GM19351 (cell line): ENCODE data around the gene PLEKHG4.
A peak's percentile ranks its signal among the peaks of the same experiment; 100 is the strongest.

Experiments
- ATAC-seq: cut with Tn5 transposase; IDR thresholded peaks from one replicate; pipeline ENCODE4 v1.9.1; 2021; ENCODE audit warnings: mild to moderate bottlenecking, moderate library complexity; ENCODE audit not compliant: unreplicated experiment

Gene PLEKHG4

GRCh38 chr16:67244387-67245185 is 34.7 kb upstream of the PLEKHG4 start:
- peak; percentile 53 for ATAC-seq

- ATAC-seq = no peak
These were observed 34.1 kb upstream of the PLEKHG4 start for GRCh38 chr16:67245186-67245585.

DNA sequence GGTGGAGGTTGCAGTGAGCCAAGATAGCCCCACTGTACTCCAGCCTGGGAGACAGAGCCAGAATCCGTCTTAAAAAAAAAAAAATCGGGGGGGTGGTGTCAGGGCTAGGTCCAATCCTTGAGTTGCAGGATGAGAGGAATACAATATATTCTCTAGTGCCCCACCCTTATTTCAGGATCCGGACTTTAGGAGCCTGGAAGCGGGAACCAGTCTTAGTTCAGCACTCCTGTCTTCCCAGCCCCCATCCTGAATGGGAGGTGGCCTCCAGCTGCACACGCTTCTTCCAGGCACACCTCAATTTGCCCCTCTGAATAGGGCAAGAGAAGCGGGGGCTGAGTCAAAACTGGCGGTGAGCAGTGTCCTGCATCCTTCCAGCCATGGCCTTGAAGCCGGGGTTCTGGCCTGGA is 33.7 kb upstream of the PLEKHG4 start:
- no peak for ATAC-seq

- ATAC-seq = peak; percentile 26
These were observed 33.1 kb upstream of the PLEKHG4 start for GRCh38 chr16:67246081-67246755.

GRCh38 chr16:67246756-67247191 is 32.6 kb upstream of the PLEKHG4 start:
- peak; percentile 13 for ATAC-seq

DNA sequence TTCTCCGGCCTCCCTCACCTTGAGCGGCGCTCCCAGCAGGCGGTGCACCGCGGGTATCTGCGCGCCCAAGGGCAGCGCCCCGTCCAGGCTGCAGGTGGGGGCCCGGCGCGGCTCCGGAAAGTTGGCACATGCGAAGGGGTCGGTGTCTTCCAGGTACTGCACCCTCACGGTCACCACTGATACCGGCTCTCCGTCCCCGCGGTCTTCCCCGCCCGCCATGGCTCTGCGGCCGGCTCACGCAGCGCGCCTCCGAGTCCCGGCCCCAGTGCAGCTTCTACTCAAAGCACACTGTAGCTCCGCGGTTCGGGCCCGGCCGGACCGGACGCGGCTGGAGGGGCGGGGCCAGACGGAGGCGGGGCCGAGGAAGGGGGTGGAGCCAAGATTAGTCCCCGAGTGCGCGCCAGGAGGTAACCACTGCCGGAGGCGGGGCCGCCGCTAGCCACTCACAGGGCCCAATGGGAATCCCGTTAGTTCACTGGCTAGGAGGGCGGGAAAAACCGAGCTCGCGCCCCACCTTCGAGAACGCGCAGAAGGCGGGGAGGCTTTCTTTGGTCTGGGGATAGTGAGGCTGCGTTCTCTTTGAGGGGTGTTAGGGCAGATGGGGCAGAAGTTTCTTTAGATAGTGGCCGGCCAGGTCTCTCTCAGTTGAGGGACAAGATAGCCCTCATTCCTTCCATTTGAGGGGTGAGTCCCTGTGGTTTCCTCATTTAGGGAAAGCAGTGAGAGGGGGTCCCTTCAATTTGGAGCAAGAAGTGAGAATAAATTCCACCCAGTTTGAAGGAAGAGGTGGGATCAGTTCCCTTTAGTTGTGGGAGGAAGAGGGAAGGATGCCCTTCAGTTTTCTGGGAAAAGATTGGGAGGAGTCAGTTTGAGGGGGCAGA is 31.9 kb upstream of the PLEKHG4 start, which contains the start of gene FHOD1:
FHOD1 (minus strand) TSS at position 290 of the 881 bp plus-strand sequence; CDS start at position 219, 71 bp downstream.
- ATAC-seq = peak; percentile 44

- ATAC-seq = no peak
These were observed 31.3 kb upstream of the PLEKHG4 start for GRCh38 chr16:67248073-67248400.

GRCh38 chr16:67248401-67249177 is 30.7 kb upstream of the PLEKHG4 start, which contains the start of gene SLC9A5:
Gene SLC9A5 (plus strand): TSS chr16:67248979. CDS start chr16:67249015, 36 bp downstream.
- no peak for ATAC-seq

GRCh38 chr16:67249178-67250044 is 29.9 kb upstream of the PLEKHG4 start:
- no peak for ATAC-seq

DNA sequence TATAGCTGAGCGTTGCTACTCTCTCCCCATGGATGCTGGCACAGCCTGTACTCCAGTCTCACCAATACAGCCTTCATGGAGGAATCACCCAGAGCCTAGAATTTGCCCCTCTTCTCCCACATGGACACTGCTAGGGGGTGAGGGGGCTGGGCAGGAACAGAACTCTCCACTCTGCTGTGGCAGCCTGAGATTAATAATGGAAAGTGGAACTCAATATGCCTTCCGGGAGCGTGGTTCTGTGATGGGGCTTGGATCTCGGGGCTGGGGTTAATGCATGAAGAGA is 29.3 kb upstream of the PLEKHG4 start:
- ATAC-seq = no peak

- no peak for ATAC-seq
These were observed 26.5 kb upstream of the PLEKHG4 start for GRCh38 chr16:67252609-67253497.

- no peak for ATAC-seq
These were observed 24.4 kb upstream of the PLEKHG4 start for GRCh38 chr16:67254801-67255552.

DNA sequence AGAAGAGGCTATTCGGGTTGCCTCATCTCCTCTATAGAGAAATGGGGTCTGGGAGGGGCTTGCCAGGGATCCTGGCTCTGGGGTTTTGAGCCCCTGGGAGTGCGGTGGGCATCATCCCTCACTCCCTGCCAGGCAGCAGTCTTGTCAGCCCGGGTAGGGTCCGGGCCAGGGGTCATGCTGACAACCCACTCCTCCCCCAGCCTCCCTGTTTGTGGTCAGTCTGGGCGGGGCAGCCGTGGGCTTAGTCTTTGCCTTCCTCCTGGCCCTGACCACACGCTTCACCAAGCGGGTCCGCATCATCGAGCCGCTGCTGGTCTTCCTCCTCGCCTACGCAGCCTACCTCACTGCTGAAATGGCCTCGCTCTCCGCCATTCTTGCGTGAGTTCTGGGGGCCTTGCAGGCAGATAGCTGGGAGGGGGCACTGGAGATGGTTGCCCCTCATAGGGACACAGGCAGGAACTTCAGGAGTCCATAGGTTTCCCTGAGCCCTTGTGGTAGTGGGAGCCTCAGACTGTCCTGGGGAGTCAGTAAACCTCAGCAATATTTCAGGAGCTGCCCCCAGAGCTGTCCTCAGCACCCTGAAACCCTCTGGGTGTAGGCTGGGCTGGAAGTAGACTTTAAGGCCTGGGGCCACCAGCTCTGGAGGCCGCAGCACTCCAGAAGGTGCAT is 23.6 kb upstream of the PLEKHG4 start:
- ATAC-seq = no peak

GRCh38 chr16:67256701-67257230 is 22.6 kb upstream of the PLEKHG4 start:
- no peak for ATAC-seq

DNA sequence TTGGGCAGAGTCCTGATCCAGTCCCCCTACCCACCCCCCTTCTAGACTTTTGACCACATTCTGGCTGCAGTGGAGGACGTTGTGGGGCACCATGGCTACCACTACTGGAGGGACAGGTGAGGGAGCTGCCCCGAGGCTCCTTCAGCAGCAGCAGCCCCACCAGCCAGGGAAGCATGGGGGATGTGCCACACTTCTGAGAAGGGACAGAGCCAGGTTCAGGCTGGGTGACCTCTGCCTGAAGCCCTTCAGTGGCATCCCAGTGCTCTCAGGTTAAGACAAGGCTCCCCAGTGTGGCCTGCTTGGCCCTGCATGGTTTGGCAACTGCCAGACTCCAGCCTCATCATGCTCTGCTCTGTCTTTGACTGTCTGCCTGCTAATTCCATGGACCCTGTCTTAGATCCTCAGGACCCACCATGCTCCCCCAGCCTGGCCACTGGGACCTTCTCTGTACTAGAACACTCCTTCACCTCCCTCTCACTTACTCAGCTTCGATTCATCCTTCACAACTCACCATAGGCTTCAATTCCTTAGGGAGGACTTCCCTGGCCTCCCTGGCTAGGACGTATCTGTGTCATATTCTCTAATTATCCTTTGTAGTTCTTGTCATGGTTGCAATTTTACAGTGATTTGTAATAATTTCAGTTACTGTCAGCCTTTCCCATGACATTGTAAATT is 21.7 kb upstream of the PLEKHG4 start:
- no peak for ATAC-seq

DNA sequence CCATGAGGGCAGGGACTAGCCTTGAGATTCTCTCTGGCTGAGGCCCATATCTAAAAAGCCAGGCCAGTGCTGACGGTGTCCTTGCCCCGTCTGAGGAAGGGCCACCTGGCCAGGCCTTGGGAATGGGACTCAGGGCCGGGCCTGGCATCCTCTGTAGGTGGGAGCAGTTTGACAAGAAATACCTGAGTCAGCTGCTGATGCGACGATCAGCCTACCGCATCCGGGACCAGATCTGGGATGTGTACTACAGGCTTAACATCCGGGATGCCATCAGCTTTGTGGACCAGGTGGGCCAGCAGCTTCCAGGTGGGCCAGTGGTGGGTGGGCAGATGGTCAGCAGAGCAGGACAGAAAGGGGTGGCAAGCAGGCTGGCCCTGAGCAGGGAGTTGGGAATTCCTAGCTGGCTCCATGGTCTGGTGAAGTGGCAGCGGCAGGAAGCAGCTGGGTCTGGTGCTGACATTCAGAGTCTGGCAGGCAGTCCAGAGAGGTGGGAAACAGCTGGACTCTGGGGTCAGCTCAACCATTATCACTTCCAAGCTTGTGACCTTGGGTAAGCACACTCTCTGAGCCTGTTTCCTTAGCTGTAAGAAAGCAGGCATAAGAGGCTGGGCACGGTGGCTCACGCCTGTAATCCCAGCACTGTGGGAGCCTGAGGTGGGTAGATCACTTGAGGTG is 21.0 kb upstream of the PLEKHG4 start:
- ATAC-seq = no peak
